HG02884 (cell line): ENCODE data around the gene ZNF101.
A peak's percentile ranks its signal among the peaks of the same experiment; 100 is the strongest.

Experiments
- ATAC-seq: cut with Tn5 transposase; IDR thresholded peaks from one replicate; pipeline ENCODE4 v1.9.1; 2021; ENCODE audit warnings: mild to moderate bottlenecking, moderate library complexity; ENCODE audit not compliant: unreplicated experiment

Gene ZNF101

DNA sequence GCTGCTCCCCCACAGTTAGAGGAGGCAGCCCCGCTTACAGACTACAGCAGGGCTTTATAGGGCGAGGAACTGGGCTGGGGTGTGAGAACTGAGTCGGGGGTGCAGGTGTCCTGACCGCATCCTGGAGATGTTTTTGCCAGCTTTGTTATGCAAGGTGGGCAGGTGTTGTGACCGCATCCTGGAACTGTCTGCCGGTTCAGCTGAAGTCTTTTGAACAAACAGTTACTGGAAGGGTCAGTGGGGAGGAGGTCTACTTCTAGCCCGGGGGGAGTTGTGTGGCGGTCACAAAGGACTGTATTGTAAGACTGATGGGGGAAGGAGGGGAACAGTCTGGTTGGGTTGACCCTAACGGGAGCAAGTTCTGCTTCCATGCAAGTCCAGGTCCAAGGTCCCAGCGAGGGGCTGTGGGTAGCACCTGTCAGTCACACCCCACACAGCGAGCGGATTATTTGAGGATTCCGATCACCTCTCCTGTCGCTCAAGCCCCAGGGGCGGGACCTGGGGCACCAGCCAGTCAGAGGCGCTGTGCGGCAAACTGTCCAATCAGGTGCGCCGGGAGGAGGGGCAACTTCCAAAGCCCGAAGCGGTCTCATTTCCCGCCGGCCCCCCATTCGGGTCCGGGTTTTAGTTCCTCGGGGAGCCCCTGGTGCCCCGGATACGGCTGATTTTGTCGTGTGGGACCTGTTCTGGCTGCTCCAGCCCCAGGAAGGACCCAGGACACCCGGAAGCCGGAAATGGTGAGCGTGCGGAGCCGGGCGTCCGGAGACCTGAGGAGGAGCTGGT lies at the start of gene ZNF101:
Gene ZNF101, plus strand, starts transcription at position 610 of the 783 bp plus-strand sequence. Its CDS starts 125 bp downstream, at position 735.
- peak; percentile 65 for ATAC-seq

GRCh38 chr19:19619181-19619848 lies 49.3 kb upstream of the ZNF101 start:
- no peak for ATAC-seq

DNA sequence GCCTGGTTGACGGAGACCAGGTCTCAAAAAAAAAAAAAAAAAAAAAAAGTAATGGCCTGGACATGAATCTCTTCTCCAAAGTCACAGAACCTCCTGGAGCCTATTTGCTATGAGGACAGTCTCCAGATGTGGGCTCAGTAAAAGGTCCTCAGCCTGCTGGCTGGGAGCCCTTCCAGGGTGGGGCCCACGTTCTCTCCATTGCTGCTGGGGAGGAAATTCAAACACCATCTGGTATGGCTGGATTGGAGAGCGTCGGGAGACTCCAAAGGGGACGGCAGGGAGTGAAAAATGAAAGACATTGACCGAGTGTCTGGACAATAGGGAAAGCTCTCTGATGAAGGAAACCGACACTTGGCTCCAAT lies 48.8 kb upstream of the ZNF101 start:
- no peak for ATAC-seq

- ATAC-seq = no peak
Measured at GRCh38 chr19:19623383-19623782, 45.3 kb upstream of the ZNF101 start.

DNA sequence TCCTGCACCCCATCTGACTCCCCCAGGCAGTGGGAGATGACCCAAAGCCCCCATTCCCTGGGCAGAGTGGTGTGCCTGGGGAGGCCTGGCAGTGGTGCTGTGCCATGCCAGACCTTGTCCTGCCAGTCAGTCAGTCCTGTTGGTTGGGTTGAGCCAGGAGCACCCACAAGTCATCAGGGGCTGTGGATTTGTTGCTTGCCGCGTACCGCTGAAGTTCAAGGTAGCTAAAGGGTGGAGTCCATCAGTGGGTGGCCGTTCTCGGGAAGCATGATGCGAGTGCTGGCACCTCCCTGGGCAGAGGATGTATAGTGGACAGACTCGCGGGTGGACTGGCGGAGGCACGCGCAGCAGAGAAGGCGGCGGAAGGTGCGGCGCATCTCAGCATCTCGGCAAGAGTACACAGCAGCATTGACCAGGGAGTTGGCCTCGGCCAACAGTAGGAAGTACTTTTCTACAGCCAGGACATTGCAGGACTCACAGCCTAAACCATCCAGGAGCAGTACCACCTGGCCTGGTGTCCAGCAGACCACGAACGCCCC lies 44.5 kb upstream of the ZNF101 start:
- no peak for ATAC-seq

GRCh38 chr19:19626516-19627472 lies 41.8 kb upstream of the ZNF101 start:
- ATAC-seq = no peak

DNA sequence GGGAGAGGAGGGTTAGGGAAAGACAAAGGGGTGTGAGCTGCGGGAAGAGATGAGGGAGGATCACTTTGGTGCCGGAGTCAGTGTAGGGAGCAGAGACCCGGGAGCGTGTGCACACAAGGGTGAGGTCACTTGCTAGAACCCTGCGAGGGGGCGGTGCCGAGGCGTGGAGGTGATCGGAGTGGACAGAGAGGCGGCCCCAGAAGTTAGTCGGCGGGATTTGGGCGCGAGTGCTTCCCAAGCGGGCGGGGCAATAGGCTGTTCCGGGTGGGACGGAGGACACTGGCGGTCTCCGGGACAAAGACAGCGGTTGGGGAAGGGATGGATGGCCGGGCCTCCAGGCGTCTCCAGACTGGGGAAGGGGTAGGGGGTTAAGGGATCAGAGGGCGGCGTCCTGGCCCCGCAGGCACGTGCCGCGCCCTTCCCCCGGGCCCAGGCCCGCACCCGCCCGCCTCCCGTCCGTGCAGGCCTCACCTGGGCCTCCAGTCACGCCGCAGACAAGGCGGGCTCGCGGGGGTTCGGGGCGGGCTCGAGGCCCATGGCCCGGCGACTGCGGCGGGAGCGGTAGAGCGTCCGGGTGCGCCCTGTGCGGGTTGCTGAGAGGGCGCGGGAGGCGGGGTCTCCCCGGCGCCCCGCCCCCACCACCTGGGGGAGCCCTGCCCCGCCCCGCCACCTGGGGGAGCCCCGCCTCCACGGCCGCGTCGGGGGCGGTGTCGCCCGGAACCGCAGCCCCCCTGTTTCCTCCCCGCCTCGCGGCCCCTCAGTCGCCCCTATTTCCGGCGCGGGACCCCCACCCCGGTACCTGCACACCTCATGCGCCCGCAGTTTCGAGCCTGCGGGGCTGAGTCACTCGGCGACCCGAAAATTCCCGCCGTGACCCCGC lies 40.8 kb upstream of the ZNF101 start, which contains the start of gene LPAR2:
Gene LPAR2, minus strand, starts transcription at position 600 of the 880 bp plus-strand sequence. CDS start 945 bp downstream, outside the sequence.
- peak; percentile 47 for ATAC-seq

- ATAC-seq = no peak
Measured at GRCh38 chr19:19628501-19629134, 40.0 kb upstream of the ZNF101 start.

DNA sequence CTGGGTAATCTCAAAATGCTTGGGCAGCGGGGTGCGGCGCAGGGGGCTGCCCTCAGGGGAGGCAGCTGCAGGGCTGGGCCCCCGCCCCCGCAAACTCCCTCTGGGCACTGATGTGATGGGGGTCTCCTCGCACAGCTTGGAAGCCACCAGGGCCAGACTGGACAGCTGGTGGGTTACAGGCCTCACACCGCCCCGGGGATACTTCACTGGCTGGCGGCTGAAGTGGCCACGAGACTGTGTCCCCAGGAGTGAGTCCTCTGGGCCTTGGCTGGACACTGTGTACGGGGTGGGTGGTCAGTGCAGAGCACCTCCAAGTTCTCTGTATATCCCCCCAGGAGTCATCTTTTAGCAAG lies 38.6 kb upstream of the ZNF101 start:
- no peak for ATAC-seq

DNA sequence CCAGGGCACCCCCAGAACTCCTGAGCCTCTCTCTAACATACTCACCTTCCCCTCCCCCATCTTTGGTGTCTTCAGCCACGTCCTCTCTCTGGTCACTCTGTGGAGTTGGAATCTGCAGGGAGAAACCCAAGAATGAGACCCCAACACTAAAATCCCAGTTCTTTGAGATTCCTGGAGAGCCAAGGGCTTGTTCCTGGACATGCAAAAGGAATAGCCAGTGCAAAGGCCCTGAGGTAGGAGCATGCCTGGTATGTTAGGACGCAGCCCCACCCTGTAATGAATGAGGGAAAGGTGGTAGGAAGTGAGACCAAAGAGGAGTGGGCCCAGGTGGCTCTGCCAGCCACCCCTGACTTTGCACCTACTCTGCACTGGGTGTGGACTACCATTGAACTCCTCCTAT lies 38.2 kb upstream of the ZNF101 start:
- no peak for ATAC-seq

DNA sequence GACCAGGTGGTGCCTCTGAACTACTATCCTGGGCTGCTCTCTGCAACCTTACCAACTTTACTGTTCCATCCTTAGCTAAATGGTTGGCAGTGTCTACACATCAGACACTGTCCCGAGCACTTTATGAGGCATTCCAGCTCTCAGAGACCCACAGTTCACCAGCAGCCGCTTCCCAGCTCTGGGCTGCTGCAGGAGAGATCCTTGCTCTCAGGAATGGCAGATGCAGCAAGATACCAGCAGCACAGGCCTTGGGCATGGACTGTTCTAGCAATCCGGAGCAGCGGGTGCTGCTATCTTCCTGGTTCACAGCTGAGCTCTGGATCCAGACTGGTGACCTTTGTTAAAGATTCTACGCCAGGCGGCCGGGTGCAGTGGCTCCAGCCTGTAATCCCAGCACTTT lies 37.3 kb upstream of the ZNF101 start:
- ATAC-seq = no peak

GRCh38 chr19:19632661-19633060 lies 36.0 kb upstream of the ZNF101 start:
- ATAC-seq = no peak

DNA sequence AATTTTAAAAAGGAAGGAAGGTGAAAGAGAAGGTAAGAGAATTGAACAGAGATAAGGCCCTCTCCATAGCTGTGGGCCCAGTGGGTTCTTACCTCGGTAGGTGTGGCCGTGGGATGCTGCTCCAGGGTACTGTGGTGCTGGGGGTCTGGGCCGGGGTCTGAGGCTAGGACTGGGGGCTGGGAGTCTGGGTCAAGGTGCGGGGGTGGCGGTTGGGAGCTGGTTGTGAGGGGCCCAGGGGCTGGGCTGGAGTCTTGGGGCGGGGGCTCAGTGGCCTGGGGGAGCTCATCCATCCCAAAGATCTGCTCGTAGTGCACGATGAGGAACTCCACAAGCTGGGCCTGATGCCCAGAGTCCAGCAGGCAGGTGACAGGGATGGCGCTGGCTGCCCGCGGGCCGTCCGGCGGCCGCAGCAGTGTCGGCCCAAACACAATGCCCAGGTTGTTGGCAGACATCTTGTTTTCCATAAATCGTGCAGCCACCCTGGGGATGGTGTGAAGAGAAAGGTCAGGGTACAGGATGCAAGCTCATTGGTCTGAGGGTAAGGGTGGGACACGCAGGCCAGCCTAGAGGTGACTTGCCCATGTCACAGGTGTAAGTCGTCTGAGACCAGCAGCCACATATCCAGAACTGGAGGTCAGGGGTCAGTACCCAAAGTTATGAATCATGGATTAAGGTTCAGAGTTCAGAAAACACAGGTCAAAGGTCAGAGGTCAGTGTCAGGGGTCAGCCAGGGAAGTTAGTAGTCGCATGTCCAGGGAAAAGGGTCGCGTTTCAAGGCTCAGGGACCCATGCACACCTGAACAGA lies 34.7 kb upstream of the ZNF101 start:
- no peak for ATAC-seq

GRCh38 chr19:19634516-19635312 lies 33.9 kb upstream of the ZNF101 start:
- no peak for ATAC-seq

- ATAC-seq = no peak
Measured at GRCh38 chr19:19635313-19635702, 33.3 kb upstream of the ZNF101 start.

DNA sequence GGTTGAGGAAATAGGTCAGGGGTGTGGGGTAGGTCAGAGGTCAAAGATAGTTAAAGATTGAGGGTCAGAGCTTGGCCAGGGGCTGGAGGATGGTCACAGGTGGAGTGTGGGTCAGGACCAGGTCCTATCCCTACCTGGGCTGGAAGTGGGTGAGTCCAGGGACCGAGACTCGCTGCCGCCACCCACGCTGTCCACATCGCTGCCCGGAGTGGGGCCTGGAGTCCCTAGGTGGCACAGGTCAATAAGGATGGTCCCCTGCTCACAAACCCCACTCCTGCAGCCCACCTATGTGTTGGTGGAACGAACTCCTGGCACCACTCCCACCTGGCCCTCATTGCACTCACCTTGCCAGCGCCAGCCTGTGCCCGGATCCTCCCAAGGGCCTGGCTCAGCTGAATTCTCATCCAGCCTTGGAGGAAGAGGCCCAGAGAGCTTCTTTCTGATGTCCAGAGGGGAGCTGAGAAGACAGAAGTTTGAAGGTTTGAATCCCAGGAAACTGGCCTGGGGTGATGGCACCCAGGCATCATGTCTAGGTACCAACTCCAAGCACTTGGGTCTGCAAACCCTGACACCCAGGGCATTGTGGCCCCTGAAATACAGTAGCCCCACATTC lies 32.0 kb upstream of the ZNF101 start:
- no peak for ATAC-seq

- no peak for ATAC-seq
Measured at GRCh38 chr19:19637186-19637522, 31.5 kb upstream of the ZNF101 start.
